Aorta (tissue), 5 donors: Measurements from ENCODE around the gene CENPVL3. TPM values are rescaled to one million over a fixed set of nuclear protein-coding genes. Genes with fewer than 3 reads are reported as not detected.
"Not testable (repeated sequence)": the region's sequence is repeated elsewhere in the genome, so short reads cannot be mapped to it uniquely, and the experiment has no call there.

Source experiments
- ATAC-seq: fragments of 200-7000 bp; cut with Tn5 transposase; one replicate; pipeline ENCODE4 v1.9.1; 2022; ENCODE audit warnings: moderate library complexity; ENCODE audit not compliant: low FRiP score
- DNase-seq, 2 donors: peaks; one replicate each; pipeline ENCODE4 v3.0.0-alpha.2; 2020
- H3K27ac ChIP-seq, 2 donors: one replicate each; pipeline ENCODE4 v1.5.1; 2013; ENCODE audit warnings: low read length in 2 of 2, mild to moderate bottlenecking in 2 of 2, moderate library complexity in 2 of 2, control low read depth in 1 of 2, inconsistent platforms in 1 of 2, low read depth in 1 of 2
- H3K27me3 ChIP-seq, 2 donors: one replicate each; pipeline ENCODE4 v1.6.1; 2013; ENCODE audit warnings: control low read depth in 1 of 2, low read length in 1 of 2, mild to moderate bottlenecking in 1 of 2, moderate library complexity in 1 of 2; ENCODE audit not compliant: insufficient read depth in 2 of 2, control insufficient read depth in 1 of 2
- H3K36me3 ChIP-seq, 2 donors: one replicate each; pipeline ENCODE4 v1.6.1; 2013; ENCODE audit warnings: control low read depth in 1 of 2, low read length in 1 of 2, mild to moderate bottlenecking in 1 of 2; ENCODE audit not compliant: insufficient read depth in 2 of 2, control insufficient read depth in 1 of 2
- H3K4me1 ChIP-seq, 2 donors: one replicate each; pipeline ENCODE4 v1.6.1; 2013; ENCODE audit warnings: low read length in 2 of 2, control low read depth in 1 of 2, mild to moderate bottlenecking in 1 of 2, moderate library complexity in 1 of 2; ENCODE audit not compliant: insufficient read depth in 2 of 2, control insufficient read depth in 1 of 2
- H3K4me3 ChIP-seq, 2 donors: one replicate each; pipeline ENCODE4 v1.5.1; 2013; ENCODE audit warnings: low read length in 2 of 2, control low read depth in 1 of 2, mild to moderate bottlenecking in 1 of 2
- H3K9me3 ChIP-seq: one replicate; pipeline ENCODE4 v1.6.1; 2013; ENCODE audit warnings: mild to moderate bottlenecking, low read length; ENCODE audit not compliant: control insufficient read depth
- WGBS, 2 donors: extraction: QIAGEN DNeasy Blood & Tissue Kit; methylation state at CpG; one replicate each; pipeline ENCODE4 v1.1.7; 2013; 5-methylcytosine and 5-hydroxymethylcytosine counted together
- intact Hi-C, 2 donors: fragments of 100-400 bp; cut with DNase I; formaldehyde crosslinking; loops; one replicate each; pipeline versions ENCODE4 v1.14.2 to v1.15.0; 2022
- long read RNA-seq, 2 donors: library from polyadenylated mRNA; unstranded; transcript quantifications; one replicate each; pipeline ENCODE4 v2.0.0, GENCODE V29; 2020 to 2021
- polyA plus RNA-seq, 2 donors: library from polyadenylated mRNA; stranded (reverse); fragments of 200-250 nt; gene quantifications; one replicate each; pipeline ENCODE4 v1.2.3, GENCODE V29; 2013
- total RNA-seq, 2 donors: library from RNA; stranded (reverse); fragmentation: NEBNext Ultra II Directional; extraction: Animal tissue kit (Norgen Biotek cat#: 25700); gene quantifications; one replicate each; pipeline ENCODE4 v1.2.1, GENCODE V29; 2021
- donor health status: healthy with polysubstance abuse.
- donor health status: Bipolar disorder and iron deficiency.
- donor health status: DM: no; HTN: no; CAD: no.
- donor health status: DM: no; HTN: no; CAD: no.
- donor health status: DM: yes; HTN: yes; CAD: no.

The CENPVL3 gene
- not detected for total RNA-seq
- polyA plus RNA-seq: not detected
- long read RNA-seq, donor 1: 0 reads
- long read RNA-seq, donor 2: 0 reads

DNA sequence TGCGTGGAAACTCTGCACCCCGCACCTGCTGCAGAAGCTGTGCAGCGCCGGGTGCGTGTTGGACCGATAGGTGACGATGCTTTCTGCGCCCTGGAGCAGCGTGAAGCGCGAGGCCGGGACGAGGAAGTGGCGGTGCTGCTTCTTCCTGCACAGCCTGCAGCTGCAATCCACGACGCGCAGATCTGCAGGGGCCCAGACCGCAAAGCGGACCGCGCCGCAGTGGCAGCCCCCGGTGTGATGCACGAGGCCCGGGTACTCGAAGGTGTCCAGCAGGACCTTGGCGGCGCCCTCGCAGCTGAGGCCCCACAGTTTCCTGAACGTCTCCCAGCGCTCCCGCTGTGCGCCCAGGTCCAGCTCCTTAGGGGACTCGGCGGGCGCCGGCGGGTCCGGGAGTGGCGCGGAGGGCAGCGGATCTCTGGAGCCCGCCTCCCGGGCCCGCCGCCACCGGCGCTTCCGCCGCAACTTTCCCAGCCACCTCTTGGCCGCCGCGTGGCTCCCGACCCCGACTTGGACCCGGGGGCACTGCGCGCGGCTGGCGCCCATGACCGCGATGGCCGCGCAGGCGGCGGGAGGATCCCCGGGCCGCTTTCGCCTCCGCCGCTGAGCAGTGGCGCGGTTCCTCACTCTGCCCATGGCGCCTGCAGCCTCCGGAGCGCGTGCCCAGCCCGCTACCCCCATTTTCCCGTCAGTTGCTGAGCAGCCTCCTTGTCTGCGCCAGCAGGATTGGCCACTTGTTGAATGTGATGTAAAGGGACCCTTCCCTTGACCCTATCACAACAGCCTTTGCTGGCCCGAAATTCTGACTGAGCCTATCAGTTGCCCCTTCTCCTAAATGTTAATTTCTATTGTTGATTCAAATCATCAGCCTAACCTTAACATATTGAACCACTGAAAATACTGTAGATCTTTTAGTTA lies at the start of gene CENPVL3:
CENPVL3 (minus strand) TSS at position 672 of the 915 bp plus-strand sequence; CDS start at position 633, 39 bp downstream.
- H3K27me3 ChIP-seq, H3K4me3 ChIP-seq, H3K36me3 ChIP-seq, ATAC-seq, intact Hi-C loops, H3K4me1 ChIP-seq, H3K27ac ChIP-seq, H3K9me3 ChIP-seq, DNase-seq: not testable (repeated sequence)
- 1 to 21% methylated on average over 37 to 58 of the region's 81 CpGs for WGBS, 2 donors

DNA sequence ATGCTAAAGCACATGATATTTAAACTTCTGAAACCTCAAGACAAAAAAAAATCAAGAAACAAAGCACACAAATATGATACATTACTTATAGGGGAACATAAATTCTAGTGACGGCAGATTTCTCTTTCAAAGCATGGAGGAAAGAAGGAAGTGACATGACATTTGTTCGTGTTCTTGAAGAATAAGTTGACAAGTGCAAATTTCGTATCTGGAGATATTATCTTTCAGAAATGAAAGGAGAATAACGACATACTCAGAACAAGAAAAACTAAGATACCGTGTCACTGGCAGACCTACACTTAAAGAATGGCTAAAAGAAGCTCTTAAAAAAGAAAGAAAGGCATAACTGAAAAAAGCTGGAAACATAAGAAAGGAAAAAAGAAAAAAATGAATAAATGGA lies 47.3 kb upstream of the CENPVL3 start:
- WGBS, 2 donors: 37 to 44% methylated on average over 5 of the region's 5 CpGs

DNA sequence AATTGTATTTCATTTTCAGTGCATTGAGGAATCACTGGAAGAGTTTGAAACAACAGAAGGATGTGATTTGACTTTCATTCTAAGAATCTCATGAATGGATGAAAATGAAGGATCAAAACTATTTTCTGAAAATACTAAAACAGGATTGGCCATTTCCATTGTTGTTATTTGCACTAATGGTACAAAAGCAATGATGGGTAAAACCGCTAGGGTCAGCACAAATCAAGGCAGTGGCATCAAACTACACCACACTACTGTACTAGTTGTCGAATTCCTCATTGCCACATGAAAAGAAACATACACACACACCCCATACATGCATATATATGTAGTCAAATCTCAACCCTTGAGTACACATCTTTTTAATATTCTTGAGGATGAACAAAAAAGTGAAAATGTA lies 24.7 kb upstream of the CENPVL3 start:
- 56 to 75% methylated on average over 2 of the region's 2 CpGs for WGBS, 2 donors
- no peaks in the 10 kb centered on the region for H3K9me3 ChIP-seq
- H3K36me3 ChIP-seq: no peaks in the 10 kb centered on the region
- no peak overlapping the region for H3K27ac ChIP-seq
- intact Hi-C loops: no loop called here
- H3K4me1 ChIP-seq: no peaks in the 10 kb centered on the region
- ATAC-seq (no peak), DNase-seq (no peak)
- H3K27me3 ChIP-seq: no peaks in the 10 kb centered on the region
- H3K4me3 ChIP-seq: no peak overlapping the region

More for the DNA sequence above, 47.3 kb upstream of the CENPVL3 start:
- Histone ChIP-seq H3K4me1 (no peaks in the 10 kb centered on the region), H3K36me3 (no peaks in the 10 kb centered on the region), H3K9me3 (no peaks in the 10 kb centered on the region), H3K27me3 (no peaks in the 10 kb centered on the region), H3K27ac (no peak overlapping the region), H3K4me3 (no peak overlapping the region)
- no peak for DNase-seq
- intact Hi-C loops: no loop called here
- ATAC-seq: no peak

DNA sequence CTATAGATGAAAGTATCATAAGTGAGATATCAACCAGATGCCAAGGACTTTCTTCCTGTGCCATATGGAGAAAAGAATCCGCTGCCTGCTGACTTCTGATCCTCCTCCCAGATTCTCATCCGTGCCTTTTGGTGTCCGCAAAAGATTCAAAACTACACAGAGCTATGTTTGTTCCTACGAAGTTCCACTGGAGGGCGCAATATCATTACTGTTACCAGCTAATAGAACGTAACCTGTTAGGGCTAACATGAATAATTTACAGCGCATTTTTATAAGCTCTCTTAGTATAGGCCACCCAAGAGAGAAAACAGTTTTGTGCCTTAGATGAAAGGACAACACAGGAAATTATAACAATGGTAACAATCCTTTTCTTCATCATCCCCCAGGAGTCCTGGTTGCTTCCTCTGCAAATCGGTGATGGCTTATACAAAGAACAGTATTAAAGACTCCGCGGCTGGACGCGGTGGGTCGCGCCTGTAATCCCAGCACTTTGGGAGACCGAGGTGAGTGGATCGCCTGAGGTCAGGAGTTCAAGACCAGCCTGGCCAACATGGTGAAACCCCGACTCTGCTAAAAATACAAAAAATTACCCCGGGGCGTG lies 22.8 kb upstream of the CENPVL3 start:
- no peaks in the 10 kb centered on the region for H3K4me1 ChIP-seq
- H3K27ac ChIP-seq: no peak overlapping the region
- no peak for ATAC-seq
- intact Hi-C loops: no loop called here
- H3K27me3 ChIP-seq: no peaks in the 10 kb centered on the region
- H3K9me3 ChIP-seq: no peaks in the 10 kb centered on the region
- no peak overlapping the region for H3K4me3 ChIP-seq
- H3K36me3 ChIP-seq: no peaks in the 10 kb centered on the region
- 35 to 38% methylated on average over 19 of the region's 19 CpGs for WGBS, 2 donors
- DNase-seq: no peak

DNA sequence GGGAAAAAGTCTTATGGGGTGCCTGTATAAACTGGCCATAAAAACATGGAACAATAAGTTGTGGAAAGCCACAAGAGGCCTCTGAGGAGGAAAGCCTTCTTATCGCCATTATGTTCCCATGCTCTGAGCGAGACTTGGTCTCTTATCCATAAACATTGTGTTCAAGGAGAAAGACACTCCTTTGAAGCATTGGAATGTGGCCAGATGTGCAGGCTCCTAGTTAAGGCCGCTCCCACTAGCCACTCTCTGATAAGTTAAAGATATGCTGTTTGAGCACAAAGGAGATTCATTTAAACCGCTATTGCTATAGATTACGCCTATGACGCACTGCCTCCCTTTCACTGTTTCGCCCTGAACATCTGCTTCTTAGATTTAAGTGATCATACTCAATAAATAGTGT lies 17.8 kb upstream of the CENPVL3 start:
- H3K27ac ChIP-seq, H3K4me1 ChIP-seq, H3K27me3 ChIP-seq, DNase-seq, H3K9me3 ChIP-seq, intact Hi-C loops, ATAC-seq, H3K4me3 ChIP-seq, H3K36me3 ChIP-seq: not testable (repeated sequence)
- WGBS, 2 donors: 75 to 85% methylated on average over 7 of the region's 7 CpGs

DNA sequence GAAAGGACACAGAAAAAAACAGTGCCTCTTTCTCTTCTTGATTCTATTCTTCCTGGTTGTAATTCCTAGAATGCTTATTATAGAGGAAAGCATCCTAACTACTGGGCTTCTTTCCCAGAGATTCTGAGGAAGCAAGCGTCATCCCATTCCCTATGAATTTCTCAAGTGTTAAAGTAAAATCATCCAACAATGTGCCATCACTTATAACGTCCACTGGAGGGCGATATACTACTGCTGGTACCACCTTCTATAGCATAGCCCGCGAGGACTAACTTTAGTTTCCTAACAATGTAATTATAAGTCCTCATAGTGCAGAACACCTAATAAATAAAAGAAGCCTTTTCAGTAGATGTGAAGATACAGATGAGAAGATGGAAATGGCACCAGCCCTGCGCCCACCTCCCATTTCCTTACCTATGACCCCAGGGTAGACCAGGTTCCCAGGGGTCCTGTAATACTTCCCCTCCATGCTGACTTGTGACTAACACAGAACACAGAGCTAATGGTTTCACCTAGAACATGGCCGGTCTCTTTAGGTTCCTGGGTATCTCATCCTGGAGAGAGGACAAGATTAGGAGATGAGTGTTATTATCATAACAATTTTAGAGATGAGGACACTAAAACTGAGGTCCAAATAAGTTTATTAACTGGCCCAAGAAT lies 4.2 kb downstream of the CENPVL3 start:
- no peak overlapping the region for H3K4me3 ChIP-seq
- intact Hi-C loops: no loop called here
- H3K36me3 ChIP-seq: no peaks in the 10 kb centered on the region
- DNase-seq (no peak), ATAC-seq (no peak)
- no peaks in the 10 kb centered on the region for H3K27me3 ChIP-seq
- no peak overlapping the region for H3K27ac ChIP-seq
- no peaks in the 10 kb centered on the region for H3K9me3 ChIP-seq
- H3K4me1 ChIP-seq: no peaks in the 10 kb centered on the region
- WGBS, 2 donors: 8 to 12% methylated on average over 7 of the region's 7 CpGs

DNA sequence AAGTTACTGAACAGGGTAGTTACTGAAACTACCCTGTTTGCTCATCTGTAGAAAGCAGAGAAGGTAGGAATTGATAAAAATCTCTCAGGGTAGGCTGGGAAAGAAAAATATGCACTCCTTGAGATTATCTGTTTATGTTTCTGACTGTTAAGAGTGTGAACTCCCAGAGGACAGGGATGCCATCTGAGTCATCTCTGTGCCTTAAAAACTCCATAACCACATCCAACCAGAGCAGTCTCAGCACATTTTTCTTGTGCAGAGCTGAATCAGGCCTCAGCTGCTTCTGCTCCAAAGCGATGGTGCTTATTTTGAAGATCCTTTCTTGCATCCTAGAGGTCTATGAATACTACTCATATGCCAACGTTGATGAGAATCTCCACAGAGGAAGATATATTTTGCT lies 9.9 kb downstream of the CENPVL3 start:
- Histone ChIP-seq H3K4me1 (no peaks in the 10 kb centered on the region), H3K9me3 (no peaks in the 10 kb centered on the region), H3K27me3 (no peaks in the 10 kb centered on the region), H3K4me3 (no peak overlapping the region), H3K36me3 (no peaks in the 10 kb centered on the region), H3K27ac (no peak overlapping the region)
- DNase-seq: no peak
- no peak for ATAC-seq
- WGBS, 2 donors: 47 to 71% methylated on average over 2 of the region's 2 CpGs
- intact Hi-C loops: no loop called here

DNA sequence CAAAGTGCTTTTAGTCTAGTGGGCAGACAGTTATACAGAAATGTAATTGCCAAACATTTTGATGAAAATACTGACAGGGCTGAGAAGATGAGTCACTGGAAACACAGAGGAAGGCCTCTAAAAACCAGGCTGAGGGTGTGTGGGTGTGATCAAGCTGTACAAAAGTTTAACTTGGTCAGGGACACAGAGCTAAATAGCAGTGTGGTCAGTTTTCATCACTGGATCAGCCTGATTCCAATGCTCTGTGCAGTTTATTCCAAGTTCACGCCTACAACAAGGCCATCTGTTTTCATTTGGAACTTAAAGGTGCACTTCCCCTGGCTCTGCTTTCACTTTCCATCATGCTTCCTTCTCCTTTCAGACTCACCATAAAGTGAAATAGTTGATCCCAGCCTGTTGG lies 10.6 kb downstream of the CENPVL3 start:
- WGBS, 2 donors: 50 to 73% methylated on average over 1 of the region's 1 CpG
- DNase-seq: no peak
- intact Hi-C loops: no loop called here

More for the DNA sequence above, 10.6 kb downstream of the CENPVL3 start:
- H3K4me1 ChIP-seq: no peaks in the 10 kb centered on the region
- H3K27ac ChIP-seq: no peak overlapping the region
- H3K4me3 ChIP-seq: no peak overlapping the region
- no peaks in the 10 kb centered on the region for H3K9me3 ChIP-seq
- no peaks in the 10 kb centered on the region for H3K27me3 ChIP-seq
- H3K36me3 ChIP-seq: no peaks in the 10 kb centered on the region
- no peak for ATAC-seq
